ENCODE measurements around the gene VDR. TPM values are rescaled to one million over a fixed set of nuclear protein-coding genes. Genes with fewer than 3 reads are reported as not detected.
A peak's percentile ranks its signal among the peaks of the same experiment; 100 is the strongest.
"Not testable (repeated sequence)": the region's sequence is repeated elsewhere in the genome, so short reads cannot be mapped to it uniquely, and the experiment has no call there.

VDR gene
- total RNA-seq, 1 donor = 8.2 TPM

GRCh38 chr12:47845081-47845480, 59.7 kb downstream of the VDR start:
- DNase-seq (ENCODE audit: low read depth) = no peak
- TF ChIP-seq CTCF (IDR thresholded peaks at IDR 0.05; ENCODE audit: insufficient read depth, low read depth, low read length) = no peak
- no peak overlapping the region for H3K4me3 ChIP-seq (ENCODE audit: low read depth, low read length)

DNA sequence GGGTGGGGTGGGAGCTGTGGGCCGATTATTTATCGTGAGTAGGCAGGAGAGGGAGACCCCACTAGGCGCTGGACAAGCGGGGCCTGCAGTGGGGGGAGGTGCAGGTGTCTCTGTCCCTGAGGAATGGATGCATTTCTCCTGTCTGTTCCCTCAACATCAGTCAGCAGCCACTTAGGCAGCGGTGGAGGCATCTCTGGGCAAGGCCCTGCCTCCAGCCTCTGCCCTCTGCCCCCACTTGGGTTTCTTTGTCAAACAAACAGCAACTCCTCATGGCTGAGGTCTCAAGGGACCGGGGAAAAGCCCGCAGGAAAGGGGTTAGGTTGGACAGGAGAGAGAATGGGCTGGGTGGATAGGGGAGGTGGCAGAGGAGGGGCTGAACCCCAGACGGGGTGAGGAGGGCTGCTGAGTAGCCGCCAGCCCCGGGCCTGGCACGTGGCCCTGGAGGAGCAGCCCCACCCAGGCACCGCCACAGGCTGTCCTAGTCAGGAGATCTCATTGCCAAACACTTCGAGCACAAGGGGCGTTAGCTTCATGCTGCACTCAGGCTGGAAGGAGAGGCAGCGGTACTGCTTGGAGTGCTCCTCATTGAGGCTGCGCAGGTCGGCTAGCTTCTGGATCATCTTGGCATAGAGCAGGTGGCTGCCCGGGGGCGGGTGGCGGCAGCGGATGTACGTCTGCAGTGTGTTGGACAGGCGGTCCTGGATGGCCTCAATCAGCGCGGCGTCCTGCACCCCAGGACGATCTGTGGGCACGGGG, 60.4 kb downstream of the VDR start:
- H3K4me3 ChIP-seq (ENCODE audit: low read depth, low read length) = no peak overlapping the region
- DNase-seq (ENCODE audit: low read depth) = peak; percentile 53
- no peak for TF ChIP-seq CTCF (IDR thresholded peaks at IDR 0.05; ENCODE audit: insufficient read depth, low read depth, low read length)

DNA sequence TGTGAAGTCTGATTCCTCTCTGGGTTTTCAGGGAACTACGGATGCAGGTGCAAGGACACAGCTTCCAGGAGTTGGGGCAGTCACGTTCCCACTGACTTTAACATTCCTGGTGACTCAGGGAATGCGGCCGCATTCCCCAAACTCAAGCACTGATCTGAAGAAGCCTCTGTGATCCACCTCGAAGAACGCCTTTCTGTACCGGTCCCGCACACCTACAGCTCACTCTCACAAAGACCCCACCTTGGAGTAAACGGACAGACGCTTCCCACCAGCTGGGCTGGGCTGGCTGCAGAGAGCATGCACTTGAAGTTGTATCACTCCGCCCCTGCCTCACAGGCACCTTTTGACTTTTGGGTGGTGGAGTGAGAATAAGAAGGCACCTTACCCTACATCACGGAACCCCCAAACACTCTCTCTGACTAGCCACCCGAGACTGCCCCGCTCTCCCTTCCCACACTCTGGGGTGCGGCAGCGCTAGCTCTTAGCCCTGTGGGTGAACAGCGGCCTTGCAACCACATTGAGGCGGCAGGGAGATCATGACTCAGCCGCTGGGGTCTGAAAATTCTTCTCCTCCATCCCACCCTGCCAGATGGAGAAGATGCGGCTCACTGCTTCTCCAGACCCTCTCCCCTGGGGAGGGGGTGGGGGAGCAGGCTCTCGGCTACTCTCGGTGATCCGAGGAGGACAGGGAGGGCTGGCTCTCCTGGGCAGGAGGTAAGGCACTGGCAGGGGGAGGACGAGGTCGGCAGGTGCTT, 61.4 kb downstream of the VDR start:
- no peak for TF ChIP-seq CTCF (IDR thresholded peaks at IDR 0.05; ENCODE audit: insufficient read depth, low read depth, low read length)
- no peak overlapping the region for H3K4me3 ChIP-seq (ENCODE audit: low read depth, low read length)
- no peak for DNase-seq (ENCODE audit: low read depth)

- not testable (repeated sequence) for H3K4me3 ChIP-seq (ENCODE audit: low read depth, low read length); DNase-seq (ENCODE audit: low read depth)
Measured at GRCh38 chr12:47842543-47842942, 62.3 kb downstream of the VDR start.

GRCh38 chr12:47841910-47842309, 62.9 kb downstream of the VDR start:
- DNase-seq (ENCODE audit: low read depth) = peak; percentile 66
- no peak for TF ChIP-seq CTCF (IDR thresholded peaks at IDR 0.05; ENCODE audit: insufficient read depth, low read depth, low read length)
- no peak overlapping the region for H3K4me3 ChIP-seq (ENCODE audit: low read depth, low read length)

DNA sequence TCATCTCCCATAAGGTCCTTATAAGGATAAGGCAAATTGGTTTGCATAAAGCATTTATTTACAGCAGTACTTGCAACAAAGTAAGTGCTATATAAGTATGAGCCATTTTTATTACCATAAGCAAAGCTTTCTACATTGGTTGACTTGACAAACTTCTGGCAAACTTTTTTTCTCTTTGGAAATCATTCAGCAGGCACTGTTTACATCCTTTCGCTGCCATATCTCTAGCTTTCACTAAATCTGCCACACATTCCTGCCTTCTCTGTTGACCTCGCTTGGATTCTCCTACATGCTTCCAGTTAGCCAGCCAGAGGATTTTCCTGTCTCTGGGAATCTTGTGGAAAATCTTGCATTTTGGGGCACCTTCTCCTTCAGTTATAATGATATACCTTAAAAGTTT, 63.3 kb downstream of the VDR start:
- TF ChIP-seq CTCF (IDR thresholded peaks at IDR 0.05; ENCODE audit: insufficient read depth, low read depth, low read length) = no peak
- peak; percentile 84 for DNase-seq (ENCODE audit: low read depth)
- H3K4me3 ChIP-seq (ENCODE audit: low read depth, low read length) = no peak overlapping the region

DNA sequence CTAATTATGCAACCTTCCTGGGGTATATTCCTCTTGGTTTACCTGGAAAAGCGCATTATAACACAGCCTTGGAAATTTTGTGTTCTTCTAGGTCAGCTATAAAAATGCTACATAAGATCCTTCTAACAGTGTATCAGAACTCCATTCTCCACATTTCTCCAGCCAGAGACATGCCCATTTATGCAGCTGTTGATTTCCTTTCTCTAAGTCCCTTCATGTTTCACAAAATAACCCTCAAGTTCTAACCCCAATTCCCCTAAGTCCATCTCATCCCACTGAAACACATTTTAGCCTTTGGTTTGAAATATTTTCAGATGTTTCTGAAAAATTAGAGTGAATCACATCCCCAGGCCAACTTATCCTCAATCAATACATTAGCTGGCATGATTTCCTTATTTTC, 64.2 kb downstream of the VDR start:
- H3K4me3 ChIP-seq (ENCODE audit: low read depth, low read length) = no peak overlapping the region
- TF ChIP-seq CTCF (IDR thresholded peaks at IDR 0.05; ENCODE audit: insufficient read depth, low read depth, low read length) = no peak
- DNase-seq (ENCODE audit: low read depth) = no peak

All from fibroblast of villous mesenchyme (primary cell).